NB4 (cell line): ENCODE results near the gene EHF.

Experiments
- DNase-seq: peaks from one replicate; pipeline ENCODE4 v3.0.0; 2010; ENCODE audit warnings: low read depth
- H3K4me3 ChIP-seq: one replicate; pipeline ENCODE4 v1.5.1; 2011; ENCODE audit warnings: mild to moderate bottlenecking, low read depth, low read length, moderate library complexity
- MYC ChIP-seq: IDR thresholded peaks from 2 replicates; pipeline ENCODE4 v1.6.1; 2011; ENCODE audit warnings: low read depth, low read length
- POLR2A ChIP-seq: IDR thresholded peaks from 2 replicates; pipeline ENCODE4 v1.6.1; 2011; ENCODE audit warnings: mild to moderate bottlenecking; ENCODE audit not compliant: insufficient read length; ENCODE audit errors: extremely low read depth
- TF ChIP-seq, protein P1 (sequence below): IDR thresholded peaks from 2 replicates; pipeline ENCODE4 v1.6.1; 2011; ENCODE audit warnings: low read depth, low read length
- TF ChIP-seq, protein P2 (sequence below): IDR thresholded peaks from one replicate; pipeline ENCODE4 v1.5.1; 2012; ENCODE audit warnings: low read depth, low read length

Gene EHF

DNA sequence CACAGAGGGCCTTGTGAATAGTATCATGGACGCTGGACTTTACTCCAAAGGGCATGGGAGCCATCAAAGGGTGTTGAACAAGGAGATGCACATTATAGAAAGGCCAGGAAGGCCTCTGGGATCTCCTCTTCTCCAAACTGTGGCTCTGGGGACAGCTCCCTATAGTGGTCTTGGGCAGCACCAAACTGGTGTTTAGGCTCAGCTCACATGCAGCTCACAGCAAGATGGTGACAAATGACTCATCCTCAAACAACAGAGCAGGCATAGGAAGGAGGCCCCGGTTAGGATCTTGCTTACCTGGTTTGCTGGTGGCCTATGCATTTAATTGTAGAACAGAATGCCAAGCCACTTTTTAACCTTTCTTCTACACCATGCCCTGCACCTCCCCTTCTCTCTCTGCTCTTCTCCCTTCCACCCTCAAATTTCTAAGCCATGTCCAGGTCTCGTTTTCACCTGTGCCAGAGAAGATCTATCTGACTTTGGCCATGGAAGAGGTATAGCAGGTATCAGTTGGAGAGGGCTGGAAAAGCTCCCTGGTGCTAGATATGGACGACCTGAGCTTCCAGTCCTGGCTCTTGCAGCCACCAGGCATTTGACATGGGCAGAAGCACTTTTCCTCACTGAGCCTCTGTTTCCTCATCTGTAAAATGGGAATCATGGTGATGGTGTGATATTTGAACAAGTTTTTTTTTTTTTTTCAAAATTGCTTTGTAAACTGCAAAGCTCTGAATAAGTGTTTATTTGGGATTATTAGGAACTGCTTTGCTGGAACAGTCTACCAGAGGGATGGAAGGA is 14.4 kb upstream of the EHF start:
- DNase-seq = no peak
- H3K4me3 ChIP-seq = no peak overlapping the region
- TF ChIP-seq, protein P1, sequence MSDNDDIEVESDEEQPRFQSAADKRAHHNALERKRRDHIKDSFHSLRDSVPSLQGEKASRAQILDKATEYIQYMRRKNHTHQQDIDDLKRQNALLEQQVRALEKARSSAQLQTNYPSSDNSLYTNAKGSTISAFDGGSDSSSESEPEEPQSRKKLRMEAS = no peak
- no peak for TF ChIP-seq MYC
- no peak for TF ChIP-seq POLR2A
- TF ChIP-seq, protein P2, sequence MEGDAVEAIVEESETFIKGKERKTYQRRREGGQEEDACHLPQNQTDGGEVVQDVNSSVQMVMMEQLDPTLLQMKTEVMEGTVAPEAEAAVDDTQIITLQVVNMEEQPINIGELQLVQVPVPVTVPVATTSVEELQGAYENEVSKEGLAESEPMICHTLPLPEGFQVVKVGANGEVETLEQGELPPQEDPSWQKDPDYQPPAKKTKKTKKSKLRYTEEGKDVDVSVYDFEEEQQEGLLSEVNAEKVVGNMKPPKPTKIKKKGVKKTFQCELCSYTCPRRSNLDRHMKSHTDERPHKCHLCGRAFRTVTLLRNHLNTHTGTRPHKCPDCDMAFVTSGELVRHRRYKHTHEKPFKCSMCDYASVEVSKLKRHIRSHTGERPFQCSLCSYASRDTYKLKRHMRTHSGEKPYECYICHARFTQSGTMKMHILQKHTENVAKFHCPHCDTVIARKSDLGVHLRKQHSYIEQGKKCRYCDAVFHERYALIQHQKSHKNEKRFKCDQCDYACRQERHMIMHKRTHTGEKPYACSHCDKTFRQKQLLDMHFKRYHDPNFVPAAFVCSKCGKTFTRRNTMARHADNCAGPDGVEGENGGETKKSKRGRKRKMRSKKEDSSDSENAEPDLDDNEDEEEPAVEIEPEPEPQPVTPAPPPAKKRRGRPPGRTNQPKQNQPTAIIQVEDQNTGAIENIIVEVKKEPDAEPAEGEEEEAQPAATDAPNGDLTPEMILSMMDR = no peak

DNA sequence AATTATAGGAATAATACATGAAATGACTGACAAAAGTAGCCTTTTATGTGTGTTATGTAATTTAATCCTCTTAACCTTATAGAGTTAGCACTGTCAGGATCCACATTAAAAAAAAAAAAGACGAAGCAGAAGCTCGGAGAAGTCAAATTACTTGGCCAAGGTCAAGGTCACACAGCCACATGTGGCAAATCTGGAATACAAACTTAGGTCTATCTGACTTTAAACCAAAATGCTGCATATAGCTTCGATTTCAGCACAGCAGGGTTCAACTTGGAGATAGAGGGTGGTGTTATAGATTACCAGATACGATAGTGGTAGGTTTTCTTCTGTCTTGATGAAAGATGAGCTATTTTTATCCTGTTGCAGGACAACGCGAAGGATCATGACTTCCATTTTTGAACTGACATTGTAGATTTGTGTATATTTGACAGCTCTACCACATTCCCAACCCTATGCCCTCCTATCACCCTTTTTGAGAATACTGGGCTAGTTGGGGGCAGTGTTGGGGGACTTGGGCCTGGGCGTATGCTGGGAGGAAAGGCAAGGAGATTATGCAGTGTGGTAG is 11.6 kb upstream of the EHF start:
- H3K4me3 ChIP-seq = no peak overlapping the region
- TF ChIP-seq, protein P2 = no peak
- no peak for TF ChIP-seq MYC
- DNase-seq = no peak

DNA sequence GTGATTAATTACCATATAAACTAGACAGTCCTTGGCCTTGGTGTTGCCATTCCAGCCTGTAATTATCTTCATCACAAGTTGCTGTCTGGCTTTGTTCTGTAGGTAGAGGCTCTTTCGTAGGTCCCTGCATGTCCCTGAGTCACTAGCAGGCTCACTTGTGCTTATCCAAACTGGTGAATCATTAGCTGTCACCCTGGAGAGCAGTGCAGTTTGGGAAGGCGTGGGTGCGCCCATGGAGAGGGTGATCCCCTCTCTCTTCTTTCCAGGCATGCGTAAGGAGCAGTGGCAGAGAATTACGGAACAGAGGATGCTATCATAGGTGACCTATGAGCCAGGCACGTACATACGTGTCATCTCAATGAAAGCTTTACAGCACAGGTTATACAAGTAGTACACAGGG is 11.0 kb upstream of the EHF start:
- DNase-seq = no peak
- TF ChIP-seq POLR2A (no peak), MYC (no peak)
- TF ChIP-seq, protein P1 = no peak
- TF ChIP-seq, protein P2 = no peak
- H3K4me3 ChIP-seq = no peak overlapping the region

DNA sequence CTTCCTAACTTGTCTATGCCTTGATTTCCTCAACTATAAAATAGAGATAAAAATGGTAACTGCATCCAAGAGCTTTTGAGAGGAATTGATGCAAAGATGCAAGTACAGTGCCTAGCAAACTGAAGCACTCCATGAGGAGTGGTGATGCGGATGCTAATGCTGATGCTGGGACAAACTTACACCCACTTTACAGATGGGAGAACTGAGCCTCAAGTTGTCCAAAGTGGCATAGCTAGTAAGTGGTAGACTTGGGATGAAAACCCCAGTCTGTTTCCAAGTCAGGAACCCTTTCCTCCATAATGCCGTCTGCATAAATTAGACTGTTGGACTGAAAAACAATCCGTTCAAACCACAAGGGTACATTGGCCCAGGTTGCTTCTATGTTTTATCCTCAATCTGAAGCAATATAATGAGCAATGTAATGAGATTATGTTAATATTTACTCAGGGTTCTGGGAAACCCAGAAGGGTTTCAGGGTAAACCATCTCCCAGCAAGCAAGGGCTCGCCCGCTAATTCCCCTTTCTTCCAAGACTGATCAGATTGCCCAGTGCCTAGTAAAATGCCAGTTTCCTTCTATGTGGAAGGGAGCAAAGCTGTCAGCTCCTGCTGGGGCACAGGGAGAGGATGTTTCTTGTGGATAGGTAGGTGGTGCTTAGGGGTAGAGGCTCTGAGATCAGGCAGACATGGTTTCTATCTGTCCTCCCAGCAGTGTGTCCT is 10.4 kb upstream of the EHF start:
- TF ChIP-seq, protein P2 = no peak
- TF ChIP-seq, protein P1 = no peak
- no peak overlapping the region for H3K4me3 ChIP-seq
- DNase-seq = no peak

DNA sequence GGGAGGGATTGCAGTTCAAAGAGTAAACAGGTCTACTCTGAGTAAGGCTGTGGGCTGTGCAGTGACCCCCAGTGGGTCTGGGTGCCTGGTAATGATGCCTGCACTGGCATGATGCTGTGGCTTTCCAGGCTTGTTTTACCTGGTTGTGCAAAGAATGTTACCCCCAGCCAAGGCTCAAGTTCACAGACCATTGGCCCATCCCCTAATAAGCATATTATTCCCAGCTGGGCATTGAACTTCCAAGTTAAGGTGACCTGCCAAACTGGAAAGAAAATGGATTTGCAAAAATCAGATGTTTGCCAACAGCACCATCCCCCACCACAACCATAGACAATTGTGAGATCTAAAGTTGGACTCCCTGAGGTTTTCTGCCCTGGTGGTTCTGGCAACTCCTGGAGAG is 7.9 kb upstream of the EHF start:
- no peak for DNase-seq
- no peak overlapping the region for H3K4me3 ChIP-seq
- no peak for TF ChIP-seq POLR2A
- TF ChIP-seq, protein P2 = no peak
- TF ChIP-seq MYC = no peak
- TF ChIP-seq, protein P1 = no peak
